Liver (tissue), 9 donors: ENCODE measurements around the gene ADK. TPM values are rescaled to one million over a fixed set of nuclear protein-coding genes. Genes with fewer than 3 reads are reported as not detected.

ENCODE experiments used
- DNase-seq: peaks from one replicate; pipeline ENCODE4 v3.0.0-alpha.2; 2017; ENCODE audit warnings: low spot score
- H3K27ac ChIP-seq, 2 donors: one replicate each; pipeline ENCODE4 v1.7.0; 2013; ENCODE audit warnings: inconsistent platforms in 2 of 2, low read length in 2 of 2, control low read depth in 1 of 2, low read depth in 1 of 2, mild to moderate bottlenecking in 1 of 2
- H3K27me3 ChIP-seq, 4 donors: one replicate each; pipeline versions ENCODE4 v1.6.1 to v1.7.0; 2013; ENCODE audit warnings: low read length in 3 of 4, inconsistent platforms in 1 of 4, mild to moderate bottlenecking in 1 of 4, moderate library complexity in 1 of 4; ENCODE audit not compliant: control insufficient read depth in 4 of 4, insufficient read depth in 4 of 4
- H3K36me3 ChIP-seq, 4 donors: one replicate each; pipeline versions ENCODE4 v1.6.1 to v1.7.0; 2013; ENCODE audit warnings: low read length in 3 of 4, mild to moderate bottlenecking in 3 of 4, low read depth in 1 of 4, moderate library complexity in 1 of 4; ENCODE audit not compliant: control insufficient read depth in 4 of 4, insufficient read depth in 3 of 4
- H3K4me1 ChIP-seq, 4 donors: one replicate each; pipeline versions ENCODE4 v1.6.1 to v1.7.0; 2013; ENCODE audit warnings: low read length in 3 of 4, mild to moderate bottlenecking in 3 of 4, moderate library complexity in 1 of 4; ENCODE audit not compliant: control insufficient read depth in 4 of 4, insufficient read depth in 4 of 4
- H3K4me3 ChIP-seq, 3 donors: one replicate each; pipeline versions ENCODE4 v1.6.1 to v1.7.0; 2013; ENCODE audit warnings: low read length in 3 of 3, control low read depth in 1 of 3, low read depth in 1 of 3, mild to moderate bottlenecking in 1 of 3
- H3K9ac ChIP-seq, 2 donors: one replicate each; pipeline ENCODE4 v1.7.0; 2013; ENCODE audit warnings: low read length in 2 of 2, mild to moderate bottlenecking in 2 of 2, moderate library complexity in 2 of 2, control low read depth in 1 of 2, low read depth in 1 of 2
- H3K9me3 ChIP-seq, 4 donors: one replicate each; pipeline versions ENCODE4 v1.6.1 to v1.7.0; 2013; ENCODE audit warnings: low read length in 3 of 4; ENCODE audit not compliant: control insufficient read depth in 4 of 4
- EGR1 ChIP-seq, 2 donors: IDR thresholded peaks; 2 replicates each; pipeline ENCODE4 v1.6.1; 2016 to 2018; ENCODE audit warnings: antibody characterized with exemption in 2 of 2, low read depth in 2 of 2
- FOXA1 ChIP-seq: IDR thresholded peaks from 2 replicates; pipeline ENCODE4 v1.6.1; 2016; ENCODE audit warnings: antibody characterized with exemption
- FOXA2 ChIP-seq: IDR thresholded peaks from 2 replicates; pipeline ENCODE4 v1.6.1; 2016; ENCODE audit warnings: antibody characterized with exemption
- GABPA ChIP-seq, 2 donors: IDR thresholded peaks in 1 of 2; conservative IDR thresholded peaks in 1 of 2; 2 replicates each; pipeline ENCODE4 v1.6.1; 2016; ENCODE audit warnings: antibody characterized with exemption in 2 of 2, mild to moderate bottlenecking in 1 of 2, moderate library complexity in 1 of 2
- HNF4A ChIP-seq, 2 donors: conservative IDR thresholded peaks; 2 replicates each; pipeline ENCODE4 v1.6.1; 2016; ENCODE audit warnings: antibody characterized with exemption in 2 of 2, mild to moderate bottlenecking in 2 of 2
- HNF4G ChIP-seq: IDR thresholded peaks from 2 replicates; pipeline ENCODE4 v1.6.1; 2016; ENCODE audit warnings: antibody characterized with exemption
- JUND ChIP-seq, 2 donors: IDR thresholded peaks; 2 replicates each; pipeline ENCODE4 v1.6.1; 2016; ENCODE audit warnings: antibody characterized with exemption in 2 of 2
- NR2F2 ChIP-seq: IDR thresholded peaks from 2 replicates; pipeline ENCODE4 v1.6.1; 2016; ENCODE audit warnings: antibody characterized with exemption
- RAD21 ChIP-seq, 2 donors: IDR thresholded peaks; 2 replicates each; pipeline ENCODE4 v1.6.1; 2016; ENCODE audit warnings: antibody characterized with exemption in 2 of 2, mild to moderate bottlenecking in 2 of 2
- RXRA ChIP-seq, 2 donors: IDR thresholded peaks; 2 replicates each; pipeline ENCODE4 v1.6.1; 2017 to 2018; ENCODE audit warnings: antibody characterized with exemption in 2 of 2, mild to moderate bottlenecking in 1 of 2
- SP1 ChIP-seq: IDR thresholded peaks from 2 replicates; pipeline ENCODE4 v1.6.1; 2018; ENCODE audit warnings: antibody characterized with exemption, mild to moderate bottlenecking
- TAF1 ChIP-seq: conservative IDR thresholded peaks from 2 replicates; pipeline ENCODE4 v1.6.1; 2016; ENCODE audit warnings: antibody characterized with exemption, mild to moderate bottlenecking
- YY1 ChIP-seq: IDR thresholded peaks from 2 replicates; pipeline ENCODE4 v1.6.1; 2016; ENCODE audit warnings: antibody characterized with exemption, mild to moderate bottlenecking
- WGBS: extraction: QIAGEN DNeasy Blood & Tissue Kit; methylation state at CpG from one replicate; pipeline ENCODE4 v1.1.7; 2013; 5-methylcytosine and 5-hydroxymethylcytosine counted together
- polyA plus RNA-seq, 2 donors: library from polyadenylated mRNA; stranded (reverse) in 1 of 2; unstranded in 1 of 2; fragments of 200-250 nt in 1 of 2; fragments of >200 nt in 1 of 2; fragmentation: Nextera tagmentation in 1 of 2; extraction: Ambion mirVana in 1 of 2; gene quantifications; one replicate each; pipeline versions ENCODE4 v1.2.1 to v1.2.3, GENCODE V29; 2013 to 2015
- total RNA-seq, 2 donors: library from RNA; depleted of rRNA; stranded (reverse); fragments of >200 nt; gene quantifications; one replicate each; pipeline ENCODE4 v1.2.3, GENCODE V29; 2014
- TF ChIP-seq, protein P1 (sequence below): IDR thresholded peaks from 2 replicates; pipeline ENCODE4 v1.6.1; 2016; ENCODE audit warnings: antibody characterized with exemption
- TF ChIP-seq, protein P2 (sequence below): IDR thresholded peaks from 2 replicates; pipeline ENCODE4 v1.6.1; 2016; ENCODE audit warnings: antibody characterized with exemption
- TF ChIP-seq, protein P3 (sequence below): fragments of 150-350 bp; IDR thresholded peaks from 2 replicates; pipeline ENCODE4 v1.5.1; 2017; ENCODE audit warnings: improper control_type of control experiment, low read depth, low read length; ENCODE audit not compliant: missing input control
- TF ChIP-seq, protein P4 (sequence below): IDR thresholded peaks from 2 replicates; pipeline ENCODE4 v1.6.1; 2016; ENCODE audit warnings: antibody characterized with exemption, mild to moderate bottlenecking
- TF ChIP-seq, protein P5 (sequence below): IDR thresholded peaks from 2 replicates; pipeline ENCODE4 v1.6.1; 2016; ENCODE audit warnings: antibody characterized with exemption
- donor health status: healthy.
- donor health status: healthy.
- donor health status: healthy.
- donor health status: healthy.
- donor health status: healthy.

Gene ADK
- total and polyA plus RNA-seq, 4 donors = 18.0 to 110 (median 65.5) TPM

DNA sequence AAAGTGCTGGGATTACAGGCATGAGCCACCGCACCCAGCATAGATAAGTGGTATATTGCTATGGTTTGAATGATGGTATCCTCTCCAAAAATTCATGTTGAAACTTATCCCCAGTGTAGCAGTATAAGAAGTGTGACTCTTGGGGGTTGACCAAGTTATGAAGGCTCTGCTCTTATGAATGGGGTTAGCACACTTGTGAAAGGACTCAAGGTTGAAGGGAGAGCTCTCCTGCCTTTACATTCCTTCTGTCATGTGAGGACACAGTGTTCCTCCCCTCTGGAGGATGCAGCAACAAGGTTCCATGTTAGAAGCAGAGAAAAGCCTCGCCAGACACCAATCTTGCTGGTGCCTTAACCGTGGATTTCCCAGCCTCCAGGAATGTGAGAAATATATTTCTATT, 58.0 kb downstream of the ADK start:
- H3K27me3 ChIP-seq = no peaks in the 10 kb centered on the region
- H3K9ac ChIP-seq = no peak overlapping the region
- H3K9me3 ChIP-seq = no peaks in the 10 kb centered on the region
- no peaks in the 10 kb centered on the region for H3K4me1 ChIP-seq
- DNase-seq = no peak
- H3K36me3 ChIP-seq = peaks cover 0 to 5% (median 4%) of the 10 kb centered on the region in 4 donors
- no peak overlapping the region for H3K4me3 ChIP-seq
- TF ChIP-seq, protein P1, sequence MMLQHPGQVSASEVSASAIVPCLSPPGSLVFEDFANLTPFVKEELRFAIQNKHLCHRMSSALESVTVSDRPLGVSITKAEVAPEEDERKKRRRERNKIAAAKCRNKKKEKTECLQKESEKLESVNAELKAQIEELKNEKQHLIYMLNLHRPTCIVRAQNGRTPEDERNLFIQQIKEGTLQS = no peak
- TF ChIP-seq FOXA2 (no peak), TAF1 (no peak), EGR1 (IDR thresholded peaks at IDR 0.05; ENCODE audit: low read depth in 2 of 2) (no peak), HNF4A (conservative IDR thresholded peaks at IDR 0.05) (no peak), RXRA (IDR thresholded peaks at IDR 0.05) (no peak), HNF4G (no peak), NR2F2 (no peak), YY1 (no peak), RAD21 (IDR thresholded peaks at IDR 0.05) (no peak), GABPA (IDR thresholded peaks at IDR 0.05 in 1 of 2, conservative IDR thresholded peaks at IDR 0.05 in 1 of 2) (no peak), FOXA1 (no peak), SP1 (no peak), JUND (IDR thresholded peaks at IDR 0.05) (no peak)
- TF ChIP-seq, protein P2, sequence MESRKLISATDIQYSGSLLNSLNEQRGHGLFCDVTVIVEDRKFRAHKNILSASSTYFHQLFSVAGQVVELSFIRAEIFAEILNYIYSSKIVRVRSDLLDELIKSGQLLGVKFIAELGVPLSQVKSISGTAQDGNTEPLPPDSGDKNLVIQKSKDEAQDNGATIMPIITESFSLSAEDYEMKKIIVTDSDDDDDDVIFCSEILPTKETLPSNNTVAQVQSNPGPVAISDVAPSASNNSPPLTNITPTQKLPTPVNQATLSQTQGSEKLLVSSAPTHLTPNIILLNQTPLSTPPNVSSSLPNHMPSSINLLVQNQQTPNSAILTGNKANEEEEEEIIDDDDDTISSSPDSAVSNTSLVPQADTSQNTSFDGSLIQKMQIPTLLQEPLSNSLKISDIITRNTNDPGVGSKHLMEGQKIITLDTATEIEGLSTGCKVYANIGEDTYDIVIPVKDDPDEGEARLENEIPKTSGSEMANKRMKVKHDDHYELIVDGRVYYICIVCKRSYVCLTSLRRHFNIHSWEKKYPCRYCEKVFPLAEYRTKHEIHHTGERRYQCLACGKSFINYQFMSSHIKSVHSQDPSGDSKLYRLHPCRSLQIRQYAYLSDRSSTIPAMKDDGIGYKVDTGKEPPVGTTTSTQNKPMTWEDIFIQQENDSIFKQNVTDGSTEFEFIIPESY = no peak
- TF ChIP-seq, protein P3, sequence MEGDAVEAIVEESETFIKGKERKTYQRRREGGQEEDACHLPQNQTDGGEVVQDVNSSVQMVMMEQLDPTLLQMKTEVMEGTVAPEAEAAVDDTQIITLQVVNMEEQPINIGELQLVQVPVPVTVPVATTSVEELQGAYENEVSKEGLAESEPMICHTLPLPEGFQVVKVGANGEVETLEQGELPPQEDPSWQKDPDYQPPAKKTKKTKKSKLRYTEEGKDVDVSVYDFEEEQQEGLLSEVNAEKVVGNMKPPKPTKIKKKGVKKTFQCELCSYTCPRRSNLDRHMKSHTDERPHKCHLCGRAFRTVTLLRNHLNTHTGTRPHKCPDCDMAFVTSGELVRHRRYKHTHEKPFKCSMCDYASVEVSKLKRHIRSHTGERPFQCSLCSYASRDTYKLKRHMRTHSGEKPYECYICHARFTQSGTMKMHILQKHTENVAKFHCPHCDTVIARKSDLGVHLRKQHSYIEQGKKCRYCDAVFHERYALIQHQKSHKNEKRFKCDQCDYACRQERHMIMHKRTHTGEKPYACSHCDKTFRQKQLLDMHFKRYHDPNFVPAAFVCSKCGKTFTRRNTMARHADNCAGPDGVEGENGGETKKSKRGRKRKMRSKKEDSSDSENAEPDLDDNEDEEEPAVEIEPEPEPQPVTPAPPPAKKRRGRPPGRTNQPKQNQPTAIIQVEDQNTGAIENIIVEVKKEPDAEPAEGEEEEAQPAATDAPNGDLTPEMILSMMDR = no peak
- TF ChIP-seq, protein P4, sequence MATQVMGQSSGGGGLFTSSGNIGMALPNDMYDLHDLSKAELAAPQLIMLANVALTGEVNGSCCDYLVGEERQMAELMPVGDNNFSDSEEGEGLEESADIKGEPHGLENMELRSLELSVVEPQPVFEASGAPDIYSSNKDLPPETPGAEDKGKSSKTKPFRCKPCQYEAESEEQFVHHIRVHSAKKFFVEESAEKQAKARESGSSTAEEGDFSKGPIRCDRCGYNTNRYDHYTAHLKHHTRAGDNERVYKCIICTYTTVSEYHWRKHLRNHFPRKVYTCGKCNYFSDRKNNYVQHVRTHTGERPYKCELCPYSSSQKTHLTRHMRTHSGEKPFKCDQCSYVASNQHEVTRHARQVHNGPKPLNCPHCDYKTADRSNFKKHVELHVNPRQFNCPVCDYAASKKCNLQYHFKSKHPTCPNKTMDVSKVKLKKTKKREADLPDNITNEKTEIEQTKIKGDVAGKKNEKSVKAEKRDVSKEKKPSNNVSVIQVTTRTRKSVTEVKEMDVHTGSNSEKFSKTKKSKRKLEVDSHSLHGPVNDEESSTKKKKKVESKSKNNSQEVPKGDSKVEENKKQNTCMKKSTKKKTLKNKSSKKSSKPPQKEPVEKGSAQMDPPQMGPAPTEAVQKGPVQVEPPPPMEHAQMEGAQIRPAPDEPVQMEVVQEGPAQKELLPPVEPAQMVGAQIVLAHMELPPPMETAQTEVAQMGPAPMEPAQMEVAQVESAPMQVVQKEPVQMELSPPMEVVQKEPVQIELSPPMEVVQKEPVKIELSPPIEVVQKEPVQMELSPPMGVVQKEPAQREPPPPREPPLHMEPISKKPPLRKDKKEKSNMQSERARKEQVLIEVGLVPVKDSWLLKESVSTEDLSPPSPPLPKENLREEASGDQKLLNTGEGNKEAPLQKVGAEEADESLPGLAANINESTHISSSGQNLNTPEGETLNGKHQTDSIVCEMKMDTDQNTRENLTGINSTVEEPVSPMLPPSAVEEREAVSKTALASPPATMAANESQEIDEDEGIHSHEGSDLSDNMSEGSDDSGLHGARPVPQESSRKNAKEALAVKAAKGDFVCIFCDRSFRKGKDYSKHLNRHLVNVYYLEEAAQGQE = no peak
- TF ChIP-seq, protein P5, sequence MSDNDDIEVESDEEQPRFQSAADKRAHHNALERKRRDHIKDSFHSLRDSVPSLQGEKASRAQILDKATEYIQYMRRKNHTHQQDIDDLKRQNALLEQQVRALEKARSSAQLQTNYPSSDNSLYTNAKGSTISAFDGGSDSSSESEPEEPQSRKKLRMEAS = no peak
- no peak overlapping the region for H3K27ac ChIP-seq
- 95% methylated on average over 3 of the region's 3 CpGs for WGBS
